Measurements from ENCODE around the gene LRRC75B.
"Not testable (repeated sequence)": the region's sequence is repeated elsewhere in the genome, so short reads cannot be mapped to it uniquely, and the experiment has no call there.

LRRC75B gene

DNA sequence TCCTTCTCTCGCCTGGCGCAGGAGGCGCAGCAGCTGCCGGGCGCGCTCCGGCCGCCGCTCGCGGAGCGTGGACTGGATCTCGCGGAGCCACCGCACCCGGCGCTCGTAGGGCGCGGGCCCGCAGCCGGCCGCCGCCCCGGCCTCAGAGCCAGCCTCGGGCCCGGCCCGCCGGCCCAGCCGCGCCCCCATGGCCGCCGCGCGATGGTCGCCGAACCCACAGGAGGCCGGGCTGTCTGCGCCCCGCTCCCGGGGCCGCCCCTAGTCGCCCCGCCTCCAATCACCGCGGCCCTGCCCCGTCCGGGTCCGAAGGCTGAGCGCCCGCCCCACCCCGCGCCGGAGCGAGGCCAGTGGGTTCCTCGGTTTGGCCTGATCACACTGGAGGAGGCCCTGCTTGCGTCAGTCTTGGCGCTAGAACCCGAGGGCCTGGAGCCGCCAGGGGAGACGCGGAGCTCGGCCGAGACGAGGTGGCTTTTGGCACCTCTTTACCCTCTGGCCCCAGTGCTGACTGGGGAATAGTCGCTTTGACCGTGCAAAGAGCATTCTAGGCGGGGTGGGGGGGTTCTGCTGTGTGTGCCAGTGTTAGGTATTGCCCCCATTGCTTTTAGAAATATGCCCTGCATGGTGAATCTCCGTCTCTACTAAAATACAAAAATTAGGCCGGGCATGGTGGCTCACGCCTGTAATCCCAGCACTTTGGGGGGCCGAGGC, at the start of gene LRRC75B:
Gene LRRC75B, minus strand, starts transcription at position 223 of the 708 bp plus-strand sequence. Its CDS starts 34 bp downstream, at position 189.
- peak; percentile 22 for DNase-seq

- not testable (repeated sequence) for DNase-seq
Measured at GRCh38 chr22:24642307-24642706, 49.4 kb upstream of the LRRC75B start.

DNA sequence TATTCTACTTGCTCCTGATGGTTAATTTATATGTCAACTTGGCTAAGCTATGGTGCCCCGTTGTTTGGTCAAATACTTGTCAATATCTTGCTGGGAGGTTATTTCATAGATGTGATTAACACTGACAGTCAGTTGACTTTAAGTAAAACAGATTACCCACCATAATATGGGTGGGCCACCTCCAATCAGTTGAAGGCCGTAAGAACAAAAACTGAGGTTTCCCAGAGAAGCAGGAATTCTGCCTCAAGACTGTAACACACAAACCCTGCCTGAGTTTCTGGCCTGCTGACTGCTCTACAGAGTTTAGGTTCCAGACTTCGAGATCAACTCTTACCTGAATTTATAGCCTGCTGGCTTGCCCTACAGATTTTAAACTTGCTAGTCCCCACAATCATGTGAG, 43.6 kb upstream of the LRRC75B start:
- not testable (repeated sequence) for DNase-seq

DNA sequence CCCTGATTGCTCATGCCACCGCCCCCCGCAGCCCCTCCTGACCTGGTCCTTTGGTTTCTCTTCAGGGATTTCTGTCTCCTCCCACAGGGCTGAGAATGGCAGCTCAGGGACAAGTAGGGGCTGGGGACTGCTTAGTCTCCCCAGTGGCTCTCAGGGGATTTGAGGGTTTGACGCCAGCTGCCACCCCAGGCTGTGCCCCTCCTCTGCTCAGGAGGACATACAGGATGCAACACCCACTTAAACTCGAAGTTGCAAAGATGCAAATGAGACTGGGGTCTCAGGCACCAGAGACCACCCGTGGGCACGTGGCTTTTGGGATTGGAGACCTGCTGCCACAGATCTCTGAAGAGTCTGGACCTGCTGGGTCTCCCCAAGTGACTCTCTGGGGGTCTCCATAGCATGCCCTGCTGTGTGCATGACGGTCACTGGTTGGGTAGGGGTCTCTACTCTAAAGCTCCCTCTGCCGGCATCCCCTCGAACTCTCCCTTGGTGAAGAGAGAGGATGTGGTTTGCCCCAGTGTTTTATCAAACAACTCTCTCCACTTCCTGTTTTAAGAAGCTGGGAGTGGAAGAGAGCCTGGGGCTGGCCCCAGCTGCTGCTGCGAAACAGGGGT, 42.0 kb upstream of the LRRC75B start:
- not testable (repeated sequence) for DNase-seq

DNA sequence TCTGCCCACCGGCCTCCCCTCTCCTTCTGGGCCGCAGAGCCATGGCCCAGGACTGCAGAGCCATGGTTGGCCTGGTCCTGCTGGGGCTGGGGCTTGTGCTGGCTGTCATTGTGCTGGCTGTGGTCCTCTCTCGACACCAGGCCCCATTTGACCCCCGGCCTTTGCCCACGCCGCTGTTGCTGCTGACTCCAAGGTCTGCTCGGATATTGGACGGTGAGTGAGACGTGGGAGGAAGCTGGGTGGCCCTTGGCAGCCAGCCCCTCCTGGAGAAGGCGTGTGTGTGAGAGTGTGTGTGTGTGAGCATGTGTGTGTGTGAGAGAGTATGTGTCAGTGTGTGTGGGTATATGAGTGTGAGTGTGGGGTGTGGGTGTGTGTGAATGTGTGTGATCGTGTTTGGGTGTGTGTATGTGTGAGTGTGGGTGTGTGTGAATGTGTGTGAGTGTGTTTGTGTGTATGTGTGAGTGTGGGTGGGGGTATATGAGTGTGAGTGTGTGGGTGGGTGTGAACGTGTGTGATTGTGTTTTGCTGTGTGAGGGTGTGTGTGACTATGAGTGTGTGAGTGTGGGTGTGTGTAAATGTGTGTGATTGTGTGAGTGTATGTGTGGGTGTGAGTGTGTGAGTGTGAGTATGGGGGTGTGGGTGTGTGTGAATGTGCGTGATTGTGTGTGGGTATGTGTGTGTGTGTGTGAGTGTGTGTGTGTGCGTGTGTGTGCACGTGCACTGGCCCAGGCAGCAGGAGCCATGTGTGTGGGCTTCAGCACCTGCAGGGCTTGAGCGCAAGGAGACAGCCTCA, 40.6 kb upstream of the LRRC75B start:
- not testable (repeated sequence) for DNase-seq

- not testable (repeated sequence) for DNase-seq
Measured at GRCh38 chr22:24632642-24633041, 39.8 kb upstream of the LRRC75B start.

- DNase-seq = not testable (repeated sequence)
Measured at GRCh38 chr22:24631430-24632122, 38.7 kb upstream of the LRRC75B start.

DNA sequence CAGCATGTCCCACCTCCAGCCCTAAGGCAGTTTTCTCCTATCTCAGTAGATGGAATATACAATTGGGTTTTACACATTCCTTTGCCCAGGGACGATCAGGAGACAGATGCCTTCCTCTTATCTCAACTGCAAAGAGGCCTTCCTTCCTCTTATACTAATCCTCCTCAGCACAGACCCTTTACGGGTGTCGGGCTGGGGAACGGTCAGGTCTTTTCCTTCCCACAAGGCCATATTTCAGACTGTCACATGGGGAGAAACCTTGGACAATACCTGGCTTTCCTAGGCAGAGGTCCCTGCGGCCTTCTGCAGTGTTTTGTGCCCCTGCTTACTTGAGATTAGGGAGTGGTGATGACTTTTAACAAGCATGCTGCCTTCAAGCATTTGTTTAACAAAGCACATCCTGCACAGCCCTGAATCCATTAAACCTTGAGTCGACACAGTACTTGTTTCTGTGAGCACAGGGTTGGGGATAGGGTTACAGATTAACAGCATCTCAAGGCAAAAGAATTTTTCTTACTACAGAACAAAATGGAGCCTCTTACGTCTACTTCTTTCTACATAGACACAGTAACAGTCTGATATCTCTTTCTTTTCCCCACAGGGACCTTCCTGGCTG, 38.0 kb upstream of the LRRC75B start:
- not testable (repeated sequence) for DNase-seq

- not testable (repeated sequence) for DNase-seq
Measured at GRCh38 chr22:24629069-24629468, 36.2 kb upstream of the LRRC75B start.

DNA sequence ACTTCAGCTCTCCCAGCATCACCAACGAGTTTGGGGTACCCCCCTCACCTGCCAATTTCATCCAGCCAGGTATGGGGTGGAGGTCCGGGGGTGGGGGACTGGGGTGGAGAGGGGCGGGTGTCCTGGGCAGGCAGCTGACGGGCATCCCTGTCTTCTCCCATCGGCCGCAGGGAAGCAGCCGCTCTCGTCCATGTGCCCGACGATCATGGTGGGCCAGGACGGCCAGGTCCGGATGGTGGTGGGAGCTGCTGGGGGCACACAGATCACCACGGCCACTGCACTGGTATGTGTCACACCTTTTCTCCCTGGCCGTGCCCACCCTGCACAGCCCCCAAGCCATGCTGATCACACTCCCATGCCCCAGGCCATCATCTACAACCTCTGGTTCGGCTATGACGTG, 35.0 kb upstream of the LRRC75B start:
- not testable (repeated sequence) for DNase-seq

- not testable (repeated sequence) for DNase-seq
Measured at GRCh38 chr22:24622596-24622995, 29.7 kb upstream of the LRRC75B start.

DNA sequence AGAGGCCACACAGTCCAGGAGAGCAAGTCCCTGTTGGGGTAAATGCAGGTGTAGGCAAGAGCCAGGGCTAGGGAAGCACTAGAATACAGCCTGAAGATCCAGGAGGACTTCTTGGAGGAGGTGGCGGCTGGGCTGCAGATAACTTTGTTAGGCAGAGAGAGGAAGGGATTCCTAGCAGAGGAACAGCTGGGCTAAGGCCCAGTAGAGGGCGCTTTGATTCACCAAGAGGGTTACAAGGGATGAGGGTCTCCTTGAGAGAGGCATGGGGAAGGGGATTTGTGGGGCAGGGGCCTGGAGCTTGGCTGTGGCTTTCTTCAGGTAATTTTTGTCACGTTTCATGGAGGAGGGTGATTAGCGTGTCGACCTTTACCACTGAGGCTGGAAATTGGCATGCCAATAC, 28.4 kb upstream of the LRRC75B start:
- not testable (repeated sequence) for DNase-seq

GRCh38 chr22:24614794-24615193, 21.9 kb upstream of the LRRC75B start:
- DNase-seq = not testable (repeated sequence)

- not testable (repeated sequence) for DNase-seq
Measured at GRCh38 chr22:24609888-24610287, 17.0 kb upstream of the LRRC75B start.

- not testable (repeated sequence) for DNase-seq
Measured at GRCh38 chr22:24608327-24608726, 15.5 kb upstream of the LRRC75B start.

DNA sequence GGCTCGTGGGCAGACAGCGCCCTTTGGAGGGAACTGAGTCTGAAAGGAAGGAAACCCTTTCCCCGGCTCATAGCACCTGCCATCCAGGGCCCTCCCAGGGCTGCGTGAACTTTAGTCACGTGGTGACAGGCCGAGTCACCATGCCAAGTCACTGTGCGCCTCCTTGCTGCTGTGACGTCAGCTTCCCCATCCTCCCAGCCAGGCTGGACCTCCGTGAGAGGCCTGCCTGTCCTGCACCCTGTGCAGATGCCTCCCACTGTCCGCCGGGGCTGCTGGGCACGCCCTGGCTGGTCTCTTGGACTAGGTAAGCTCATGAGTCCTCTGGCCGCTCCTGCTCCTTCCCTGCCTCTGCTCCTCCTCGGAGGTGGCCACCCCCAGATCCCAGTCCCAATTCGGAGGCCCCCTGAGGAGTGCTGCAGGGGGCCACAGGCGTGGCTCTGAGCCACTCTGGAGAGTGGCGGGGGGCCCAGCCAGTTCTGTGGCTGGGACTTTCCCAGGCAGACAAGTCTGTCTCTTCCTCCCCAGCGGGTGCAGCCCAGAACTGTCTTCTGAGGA, 14.6 kb upstream of the LRRC75B start:
- DNase-seq = not testable (repeated sequence)

GRCh38 chr22:24606340-24606739, 13.5 kb upstream of the LRRC75B start:
- not testable (repeated sequence) for DNase-seq

DNA sequence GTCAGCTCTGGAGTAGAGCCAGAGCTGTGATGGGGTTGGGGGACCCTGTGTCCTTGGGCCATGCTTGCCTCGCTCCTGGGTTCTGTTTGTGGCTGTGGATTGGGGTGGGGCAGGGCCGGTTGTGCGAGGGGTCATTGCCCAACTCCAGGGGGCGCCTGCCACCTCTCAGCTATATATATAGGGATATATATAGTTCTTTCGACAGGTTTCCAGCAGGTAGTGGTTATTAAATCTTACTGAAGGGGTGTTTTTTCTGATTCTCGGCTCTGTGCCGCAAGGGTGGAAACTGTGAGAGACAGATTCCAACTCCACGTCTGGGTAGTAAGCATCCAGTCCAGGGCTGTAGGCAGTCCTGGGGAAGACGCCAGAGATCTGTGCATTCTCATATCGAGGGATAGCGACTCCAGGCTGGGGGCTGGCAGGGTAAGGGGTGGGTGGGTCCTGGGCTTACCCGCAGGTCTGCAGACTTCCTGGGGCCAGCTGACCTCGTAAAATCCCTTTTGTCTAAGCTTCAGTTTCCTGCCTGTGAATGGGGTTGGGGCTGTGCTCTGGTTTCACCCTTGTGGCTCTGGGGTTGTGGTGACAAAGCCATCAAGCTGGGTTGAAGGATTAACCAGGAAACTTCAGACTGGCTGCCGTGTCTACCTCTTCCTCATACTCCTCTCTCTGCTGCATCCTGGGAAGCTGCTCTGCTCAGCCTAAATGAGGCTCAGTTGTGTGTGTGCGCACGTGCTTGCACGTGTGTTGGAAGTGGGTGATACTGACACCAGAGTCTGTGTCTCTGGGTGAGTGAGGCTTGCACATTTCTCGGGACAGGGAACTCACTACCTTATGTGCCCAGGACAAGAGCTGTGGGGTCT, 11.1 kb upstream of the LRRC75B start:
- not testable (repeated sequence) for DNase-seq

DNA sequence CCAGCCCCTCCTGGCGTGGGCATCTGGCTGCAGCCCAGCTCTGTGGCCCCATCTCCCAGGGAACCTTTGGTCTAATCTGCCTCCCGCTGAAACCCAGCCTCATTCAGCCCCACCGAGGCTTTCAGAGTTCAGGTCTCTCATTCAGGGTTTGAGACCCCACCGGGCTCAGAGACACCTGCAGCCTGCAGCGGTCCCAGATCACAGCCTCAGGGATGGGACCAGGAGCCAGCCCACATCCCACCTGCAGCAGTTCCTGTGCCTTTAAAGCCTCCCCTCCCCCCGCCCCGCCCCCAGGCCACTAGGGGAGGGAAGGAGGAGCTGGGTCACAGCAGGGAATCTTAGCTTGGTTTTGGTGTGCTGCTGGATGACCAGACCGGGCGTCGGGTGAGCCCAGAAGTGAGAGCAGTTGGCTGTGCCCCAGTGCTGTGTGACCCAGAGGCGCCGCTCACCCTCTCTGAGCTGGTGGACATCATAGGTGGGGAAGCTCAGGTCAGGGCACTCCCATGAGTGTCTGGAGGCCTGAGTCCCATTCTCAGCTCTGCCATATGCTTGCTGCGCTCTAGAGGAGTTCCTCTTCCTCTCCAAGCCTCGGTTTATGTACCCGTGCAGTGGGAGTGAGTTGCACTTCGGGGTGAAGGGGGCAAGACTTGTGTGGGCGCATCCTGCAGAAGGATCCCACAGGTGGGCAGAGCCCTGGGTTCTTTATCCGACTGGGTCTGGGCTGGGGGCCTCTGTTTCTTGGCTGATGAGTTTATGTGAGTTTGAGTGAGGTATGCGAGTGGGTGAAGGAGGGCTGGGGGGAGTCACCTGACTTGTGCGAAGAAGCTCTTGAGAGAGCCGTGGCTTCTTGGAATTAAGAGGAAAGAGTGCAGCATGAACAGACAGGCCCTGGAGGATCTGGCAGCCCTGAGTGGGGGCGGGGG, 10.2 kb upstream of the LRRC75B start, which contains the start of gene GGT1:
Gene GGT1, plus strand, starts transcription at position 347 of the 923 bp plus-strand sequence. CDS start 7,889 bp downstream, outside the sequence.
- DNase-seq = not testable (repeated sequence)

All from NCI-H2107 (cell line).